Thyroid gland (tissue), 4 donors: ENCODE data around the gene MRRF.

Source experiments
- CTCF ChIP-seq, 6 experiments: fragments of 200-600 bp in 3 of 6; fragments of 450-650 bp in 3 of 6; sonication (generic) in 3 of 6; IDR thresholded peaks; one replicate each; pipeline ENCODE4 v1.5.1; 2016 to 2019; ENCODE audit warnings: antibody characterized with exemption in 6 of 6, mild to moderate bottlenecking in 2 of 6, inconsistent platforms in 1 of 6, moderate library complexity in 1 of 6
- POLR2A ChIP-seq, 2 donors: fragments of 450-650 bp; IDR thresholded peaks; one replicate each; pipeline ENCODE4 v1.6.1; 2017; ENCODE audit warnings: antibody characterized with exemption in 2 of 2, mild to moderate bottlenecking in 2 of 2, moderate library complexity in 1 of 2

- TF ChIP-seq CTCF (IDR thresholded peaks at IDR 0.05), result no peak
- TF ChIP-seq POLR2A (IDR thresholded peaks at IDR 0.05), result no peak
Observed at GRCh38 chr9:122364117-122364782, 99.6 kb downstream of the MRRF start.
